ENCODE measurements around the gene MDH2.
"Not testable (repeated sequence)": the region's sequence is repeated elsewhere in the genome, so short reads cannot be mapped to it uniquely, and the experiment has no call there.

The MDH2 gene

DNA sequence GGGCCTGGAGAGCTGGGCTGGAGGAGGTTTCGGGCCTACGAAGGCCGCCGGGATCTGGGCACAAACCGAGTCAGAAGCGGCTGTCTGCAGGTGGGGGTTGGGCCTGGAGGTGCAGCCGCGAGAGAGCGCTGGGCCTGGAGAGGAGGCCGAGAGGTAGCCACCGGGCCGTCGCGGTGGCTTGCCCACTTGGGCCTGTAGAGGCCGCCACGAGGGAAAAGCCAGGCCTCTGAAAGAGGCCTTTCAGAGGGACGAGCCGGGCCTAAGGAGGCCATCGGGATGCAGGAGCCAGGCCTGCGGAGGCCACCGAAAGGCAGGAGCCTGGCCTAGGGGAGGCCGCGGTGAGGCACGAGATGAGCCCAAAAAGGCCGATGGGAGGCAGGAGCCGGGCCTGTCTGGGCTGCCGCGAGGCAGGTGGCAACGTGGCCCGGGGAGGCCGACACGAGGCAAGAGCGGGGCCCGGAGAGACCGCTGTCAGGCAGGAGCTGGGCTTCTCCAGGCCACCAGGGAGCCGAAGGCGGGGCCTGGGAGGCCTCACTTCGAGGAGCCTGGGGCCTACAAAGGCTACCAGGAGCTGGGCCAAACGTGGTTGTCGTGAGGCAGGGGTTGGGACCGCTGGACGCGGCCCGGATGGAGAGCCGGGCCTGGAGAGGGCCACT, 25.6 kb downstream of the MDH2 start:
- DNase-seq, result no peak

DNA sequence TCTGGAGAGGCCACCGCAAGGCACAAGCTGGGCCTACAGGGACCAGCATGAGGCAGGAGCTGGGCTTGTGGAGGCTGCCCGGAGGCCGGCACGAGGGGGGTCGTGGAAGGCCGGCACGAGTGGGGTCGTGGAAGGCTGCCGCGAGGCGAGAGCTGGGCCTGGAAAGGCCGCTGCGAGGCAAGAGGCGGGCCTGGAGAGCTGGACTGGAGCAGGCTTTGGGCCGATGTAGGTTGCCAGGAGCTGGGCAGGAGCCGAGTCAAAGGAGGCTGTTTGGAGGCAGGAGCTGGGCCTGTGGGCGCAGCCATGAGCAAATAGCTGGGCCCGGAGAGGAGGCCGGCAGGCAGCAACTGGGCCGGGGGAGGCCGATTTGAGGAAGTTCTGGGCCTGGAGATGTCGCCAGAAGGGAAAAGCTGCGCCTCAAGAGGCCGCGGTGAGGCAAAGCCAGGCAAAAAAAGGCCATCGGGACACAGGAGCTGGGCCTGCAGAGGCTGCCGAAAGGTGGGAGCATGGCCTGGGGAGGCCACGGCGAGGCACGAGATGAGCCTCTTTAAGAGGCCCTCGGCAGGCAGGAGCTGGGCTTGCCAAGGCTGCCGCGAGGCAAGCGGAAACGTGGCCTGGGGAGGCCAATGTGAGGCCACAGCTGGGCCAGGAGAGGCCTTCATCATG, 26.5 kb downstream of the MDH2 start:
- DNase-seq, result no peak

DNA sequence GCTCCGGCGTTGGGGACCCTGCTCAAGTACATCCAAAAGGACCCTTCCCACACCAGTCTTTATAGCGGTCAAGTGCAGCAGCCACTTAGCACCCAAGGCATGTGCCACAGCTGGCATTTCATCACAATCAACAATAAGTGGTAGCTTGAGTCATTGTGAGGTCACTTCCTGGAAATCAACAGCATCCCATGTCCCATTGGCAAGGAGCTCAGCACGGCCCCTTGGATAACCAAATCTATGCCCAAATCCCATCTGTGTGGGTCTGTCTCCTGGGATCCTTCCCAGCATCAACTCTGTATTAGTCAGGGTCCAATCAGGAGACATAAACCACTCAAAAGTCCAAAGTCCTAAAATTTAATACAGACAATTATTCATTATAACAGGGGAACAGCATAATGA, 27.1 kb downstream of the MDH2 start:
- DNase-seq, result no peak

DNA sequence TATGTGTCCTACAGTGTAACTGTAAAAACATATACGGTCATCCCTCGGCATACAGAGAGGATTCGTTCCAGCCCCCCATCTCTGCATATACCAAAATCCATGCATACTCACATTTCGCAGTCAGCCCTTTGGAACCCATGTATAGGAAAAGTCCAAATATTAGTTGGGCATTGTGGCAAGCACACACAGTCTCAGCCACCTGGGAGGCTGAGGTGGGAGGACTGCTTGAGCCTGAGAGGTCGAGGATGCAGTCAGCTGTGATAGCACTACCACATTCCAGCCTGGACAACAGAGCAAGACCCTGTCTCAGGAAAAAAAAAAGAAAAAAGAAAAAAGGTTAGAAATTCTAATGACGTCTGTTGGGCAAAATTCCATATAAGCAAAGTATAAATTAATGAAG, 29.1 kb downstream of the MDH2 start:
- DNase-seq, result no peak

DNA sequence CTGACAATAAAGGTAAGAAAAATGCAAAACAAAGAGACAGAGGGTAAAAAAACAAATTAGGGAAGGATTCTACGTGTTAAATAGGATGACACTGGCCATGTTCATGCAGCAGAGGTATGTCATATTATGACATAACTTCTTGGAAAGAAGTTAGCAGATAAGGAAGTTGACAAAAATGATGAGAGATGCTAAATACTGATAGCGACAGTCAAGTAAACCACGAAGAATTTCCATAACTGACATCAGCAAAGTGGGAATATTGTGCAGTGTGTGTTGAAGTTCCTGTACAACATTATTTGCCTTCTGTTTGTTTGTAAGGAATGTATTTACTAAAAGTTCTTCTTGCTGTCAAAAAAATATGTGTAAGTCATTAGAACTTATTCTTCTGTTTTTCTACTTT, 29.5 kb downstream of the MDH2 start:
- no peak for DNase-seq

DNA sequence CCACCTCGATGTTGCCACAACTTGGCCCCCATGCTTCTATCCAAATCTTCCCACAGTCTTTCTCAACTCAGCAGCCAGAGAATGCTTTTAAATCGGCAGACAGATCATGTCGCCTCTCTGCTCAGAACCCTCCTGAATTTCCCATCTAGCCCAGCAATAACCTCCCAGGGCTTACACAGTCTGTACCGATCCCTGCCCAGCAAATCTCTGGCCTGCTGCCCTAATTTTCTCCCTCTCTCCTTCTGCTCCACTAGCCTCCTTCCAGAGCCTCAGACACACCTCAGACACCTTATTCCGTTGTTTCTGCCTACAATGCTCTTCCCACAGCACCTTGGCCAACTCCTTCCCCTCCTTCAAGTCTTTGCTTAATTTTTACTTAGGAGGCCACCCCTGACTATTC, 32.3 kb downstream of the MDH2 start:
- DNase-seq, result no peak

DNA sequence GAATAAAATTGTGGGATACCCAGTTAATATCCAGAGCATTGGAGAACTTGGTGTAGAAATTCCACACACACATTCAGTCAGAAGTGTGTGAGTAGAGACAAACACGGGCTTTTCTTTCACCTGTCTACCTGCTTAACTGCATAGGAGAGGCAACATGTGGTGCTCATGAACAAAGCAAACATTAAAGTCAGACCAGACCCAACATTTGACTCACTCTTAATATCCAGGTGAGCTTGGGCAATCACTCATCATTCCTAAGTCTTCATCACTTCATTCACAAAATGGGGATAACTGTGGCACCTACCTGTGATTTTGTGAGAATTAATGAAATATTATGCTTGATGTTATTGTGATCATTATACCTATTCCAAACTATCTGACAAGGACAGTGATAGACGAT, 36.2 kb downstream of the MDH2 start:
- not testable (repeated sequence) for DNase-seq

DNA sequence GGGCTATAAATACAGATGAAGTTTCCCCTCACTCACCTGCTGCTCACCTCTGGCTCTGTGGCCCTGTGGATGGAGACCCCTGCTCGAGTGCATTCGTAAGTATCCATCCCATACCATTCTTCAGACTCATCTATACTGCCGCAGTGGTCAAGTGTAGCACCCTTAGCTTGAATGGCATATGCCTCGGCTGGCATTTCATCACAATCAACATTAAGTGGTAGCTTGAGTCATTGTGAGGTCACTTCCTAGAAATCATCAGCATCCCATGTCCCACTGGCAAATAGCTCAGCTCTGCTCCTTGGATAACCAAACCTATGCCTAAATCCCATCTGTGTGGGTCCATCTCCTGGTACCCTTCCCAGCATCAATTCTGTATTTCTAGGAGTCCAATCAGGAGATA, 38.2 kb downstream of the MDH2 start:
- no peak for DNase-seq

DNA sequence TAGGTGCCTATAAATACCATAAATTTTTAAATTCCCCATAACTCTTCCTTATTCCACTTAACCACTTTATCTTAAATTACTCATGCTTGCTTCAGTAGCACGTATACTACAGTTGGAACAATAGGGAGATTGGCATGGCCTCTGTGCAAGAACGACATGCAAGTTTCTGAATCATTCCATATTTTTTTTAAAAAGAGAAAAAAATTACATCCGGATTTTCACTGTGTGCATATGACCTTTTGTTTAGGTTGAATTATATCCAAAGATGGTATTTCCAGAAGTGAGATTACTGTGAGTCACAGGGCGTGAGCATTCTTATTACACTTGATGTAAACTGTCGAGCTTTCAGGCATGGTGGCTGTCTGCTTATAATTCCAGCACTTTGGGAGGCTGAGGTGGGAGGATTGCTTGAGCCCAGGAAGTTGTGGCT, 39.5 kb downstream of the MDH2 start:
- not testable (repeated sequence) for DNase-seq

DNA sequence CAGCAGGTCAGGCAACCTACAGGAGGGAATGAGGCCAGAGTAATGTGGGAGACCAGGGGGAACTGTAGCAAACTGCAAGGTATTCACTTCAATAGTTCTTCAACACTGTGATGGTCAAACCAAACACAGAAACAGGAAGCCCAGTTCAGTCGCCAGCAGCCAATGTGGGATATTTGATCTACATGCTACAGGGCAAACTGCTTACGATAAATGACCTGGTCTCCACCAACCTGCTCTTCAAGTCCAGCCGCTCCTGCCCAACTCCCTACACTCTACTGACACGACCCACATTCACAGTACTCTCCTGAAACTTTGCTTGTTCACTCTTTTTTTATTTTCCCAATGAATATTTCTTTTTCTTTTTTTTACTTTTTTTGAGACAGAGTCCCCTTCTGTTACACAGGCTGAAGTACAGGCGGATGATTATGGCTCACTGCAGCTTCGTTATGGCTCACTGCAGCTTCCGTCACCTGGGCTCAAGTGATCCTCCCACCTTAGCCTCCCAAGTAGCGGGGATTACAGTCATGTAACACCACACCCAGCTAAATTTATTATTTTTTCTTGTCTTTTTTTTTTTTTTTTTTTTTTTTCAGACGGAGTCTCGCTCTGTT, 42.1 kb downstream of the MDH2 start:
- no peak for DNase-seq

DNA sequence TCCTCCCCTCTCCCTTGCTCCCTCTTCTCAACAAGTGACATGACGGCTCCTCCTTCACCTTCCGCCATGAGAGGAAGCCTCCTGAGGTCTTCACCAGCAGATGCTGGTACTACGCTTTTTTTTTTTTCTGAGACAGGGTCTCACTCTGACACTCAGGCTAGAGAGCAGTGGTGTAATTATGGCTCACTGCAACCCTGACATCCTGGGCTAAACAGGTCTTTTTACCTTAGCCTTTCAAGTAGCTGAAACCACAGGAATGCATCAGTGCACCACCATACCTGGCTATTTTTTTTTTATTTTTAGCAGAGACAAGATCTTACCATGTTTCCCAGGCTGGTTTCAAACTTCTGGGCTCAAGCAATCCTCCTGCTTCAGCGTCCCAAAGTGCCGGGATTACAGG, 43.6 kb downstream of the MDH2 start:
- no peak for DNase-seq

DNA sequence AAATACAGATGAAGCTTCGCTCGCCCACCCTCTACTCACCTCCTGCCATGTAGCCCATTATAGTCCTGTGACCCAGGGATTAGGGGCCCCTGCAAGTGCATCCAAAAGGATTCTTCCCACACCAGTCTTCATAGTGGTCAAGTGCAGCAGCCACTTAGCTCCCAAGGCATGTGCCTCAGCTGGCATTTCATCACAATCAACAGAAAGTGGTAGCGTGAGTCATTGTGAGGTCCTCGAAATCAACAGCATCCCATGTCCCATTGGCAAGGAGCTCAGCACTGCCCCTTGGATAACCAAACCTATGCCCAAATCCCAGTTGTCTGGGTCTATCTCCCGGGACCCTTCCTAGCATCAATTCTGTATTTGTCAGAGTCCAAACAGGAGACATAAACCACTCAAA, 45.6 kb downstream of the MDH2 start:
- not testable (repeated sequence) for DNase-seq

DNA sequence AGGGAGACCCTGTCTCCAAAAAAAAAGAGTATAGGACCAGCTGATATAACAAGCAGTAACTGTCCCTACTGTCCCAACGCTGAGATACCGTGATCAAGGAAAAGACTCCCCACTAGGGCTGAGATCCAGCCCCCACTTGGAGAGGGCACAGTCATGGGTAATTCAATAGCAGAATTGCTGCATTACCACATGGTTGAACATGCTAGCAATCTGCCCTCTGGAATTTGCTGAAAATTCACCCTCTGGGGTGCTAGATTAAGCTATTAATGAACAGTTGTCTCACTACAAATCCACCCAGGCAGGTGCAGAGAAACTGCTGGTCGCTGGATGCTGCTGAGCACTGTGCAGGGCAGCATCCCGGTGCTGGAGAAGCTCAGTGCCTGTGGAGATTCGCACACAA, 46.4 kb downstream of the MDH2 start:
- not testable (repeated sequence) for DNase-seq

DNA sequence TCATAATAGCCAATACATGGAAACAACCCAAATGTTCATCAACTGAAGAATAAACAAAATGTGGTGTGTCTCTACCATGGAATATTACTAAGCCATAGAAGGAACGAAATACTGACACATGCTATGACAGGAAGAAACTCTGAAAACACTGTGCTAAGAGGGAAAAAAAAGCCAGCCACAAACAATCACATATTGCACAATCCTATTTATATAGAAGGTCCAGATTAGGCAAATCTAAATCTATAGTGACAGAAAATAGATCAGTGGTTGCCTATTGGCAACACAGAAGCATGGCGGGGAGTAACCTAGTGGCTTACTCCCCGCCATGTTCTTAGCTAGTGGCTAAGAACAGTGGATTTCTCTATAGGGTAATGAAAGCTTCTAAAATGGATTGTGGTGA, 48.0 kb downstream of the MDH2 start:
- no peak for DNase-seq

DNA sequence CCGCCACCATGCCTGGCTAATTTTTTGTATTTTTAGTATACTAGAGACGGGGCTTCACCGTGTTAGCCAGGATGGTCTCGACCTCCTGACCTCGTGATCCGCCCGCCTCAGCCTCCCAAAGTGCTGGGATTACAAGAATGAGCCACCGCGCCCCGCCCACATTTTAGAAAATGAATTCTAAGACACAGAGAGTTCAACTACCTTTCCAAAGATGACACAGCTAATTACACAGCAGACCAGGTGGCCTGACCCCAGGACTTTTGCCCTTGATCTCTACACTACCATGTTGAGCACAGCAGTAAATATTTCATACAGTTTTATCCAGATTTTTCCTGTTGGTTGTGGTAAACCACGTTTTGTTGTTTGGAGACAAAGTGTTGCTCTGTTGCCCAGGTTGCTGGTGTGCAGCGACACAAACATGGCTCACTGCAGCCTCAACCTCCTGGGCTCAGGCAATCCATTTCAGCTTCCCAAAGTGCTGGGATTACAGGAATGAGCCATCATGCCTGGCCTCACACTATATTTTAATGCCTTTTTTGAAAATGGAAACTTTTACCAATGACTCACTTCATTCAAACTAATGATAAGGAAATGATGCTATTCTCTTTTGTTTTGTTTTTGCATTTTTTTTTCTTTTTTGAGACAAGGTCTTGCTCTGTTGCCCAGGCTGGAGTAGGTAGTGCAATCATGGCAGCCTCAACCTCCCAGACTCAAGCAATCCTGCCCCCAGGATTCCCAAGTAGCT, 54.0 kb downstream of the MDH2 start:
- DNase-seq, result not testable (repeated sequence)

DNA sequence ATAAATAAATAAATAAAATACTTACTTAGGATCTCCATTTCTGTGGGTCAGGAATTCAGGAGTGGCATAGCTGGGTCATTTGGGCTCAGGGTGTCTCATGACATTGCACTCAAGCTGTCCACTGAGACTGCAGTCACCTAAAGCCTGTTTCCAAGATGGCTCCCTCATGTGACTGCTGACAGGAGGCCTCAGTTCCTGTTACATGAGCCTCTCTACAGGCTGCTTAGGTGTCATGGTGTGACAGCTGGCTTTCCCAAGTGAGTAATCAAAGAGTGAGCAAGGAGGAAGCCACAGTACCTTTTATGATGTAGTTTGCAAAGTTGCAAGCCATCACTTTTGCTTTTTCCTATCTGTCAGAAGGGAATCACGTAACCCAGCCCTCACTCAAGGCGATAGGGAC, 55.9 kb downstream of the MDH2 start:
- DNase-seq, result not testable (repeated sequence)

DNA sequence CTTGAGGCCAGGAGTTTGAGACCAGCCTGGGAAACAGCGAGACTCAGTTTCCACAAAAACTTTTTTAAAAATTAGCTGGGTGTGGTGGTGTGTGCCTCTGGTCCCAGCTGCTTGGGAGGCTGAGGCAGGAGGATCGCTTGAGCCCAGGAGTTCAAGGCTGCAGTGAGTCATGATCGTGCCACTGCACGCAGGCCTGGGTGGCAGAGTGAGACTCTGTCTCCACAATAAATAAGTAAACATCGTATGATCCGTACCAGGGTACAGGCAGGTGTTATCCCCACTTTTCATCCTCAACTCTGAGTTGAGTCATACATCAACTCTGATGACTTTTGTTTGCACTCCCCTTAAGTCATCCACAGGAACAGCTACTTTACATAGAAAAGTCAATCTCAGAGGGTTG, 58.2 kb downstream of the MDH2 start:
- not testable (repeated sequence) for DNase-seq

DNA sequence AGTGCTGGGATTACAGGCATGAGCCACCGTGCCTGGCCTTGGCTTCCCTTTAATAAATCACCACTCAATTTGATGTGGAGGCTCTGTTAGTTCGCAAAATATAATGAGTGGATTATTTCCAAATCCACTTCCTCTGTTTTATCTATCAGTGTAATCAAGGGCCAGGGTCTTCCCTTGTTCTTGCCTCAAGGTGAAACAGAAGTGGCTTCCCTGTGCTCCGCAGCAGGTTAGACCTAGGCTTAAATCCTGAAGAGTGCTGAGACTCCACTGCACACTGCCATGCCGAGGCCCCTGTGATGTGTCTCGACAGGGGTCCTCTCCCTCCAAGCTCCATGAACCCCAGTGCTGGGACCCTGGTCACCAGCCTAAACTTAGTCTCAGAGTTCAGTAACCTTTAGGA, 59.0 kb downstream of the MDH2 start:
- no peak for DNase-seq

DNA sequence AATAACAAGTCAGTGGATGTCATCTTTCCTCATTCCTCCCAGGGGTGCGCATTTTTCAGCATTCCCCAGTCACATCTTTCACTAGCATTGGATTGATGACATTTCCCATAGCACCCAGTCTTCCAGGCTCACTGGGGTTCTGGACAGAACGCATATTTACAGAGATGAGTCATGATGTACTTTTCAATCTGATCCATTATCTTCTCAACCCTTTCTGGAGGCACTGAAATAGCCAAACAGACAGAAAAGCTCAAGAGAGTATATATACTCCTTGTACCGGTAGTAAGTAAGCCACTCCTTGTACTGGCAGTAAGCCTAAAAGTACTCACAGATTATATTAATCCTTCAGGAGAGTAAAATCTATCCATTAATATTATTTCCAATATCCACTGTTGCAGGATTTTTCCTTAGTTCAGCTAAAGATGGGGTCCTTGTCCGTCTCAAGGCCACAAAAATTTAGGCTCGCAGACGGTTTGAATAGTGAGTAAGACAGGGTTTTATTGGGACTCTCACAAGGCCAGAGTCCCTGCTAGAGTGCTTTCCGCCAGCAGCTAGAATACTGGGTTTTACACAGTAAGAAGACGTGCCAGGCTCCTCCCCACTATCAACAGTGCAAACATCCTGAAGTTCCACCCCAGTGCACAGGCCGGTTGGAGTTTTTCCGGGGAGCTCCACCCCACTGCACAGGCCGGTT, 60.8 kb downstream of the MDH2 start:
- no peak for DNase-seq

DNA sequence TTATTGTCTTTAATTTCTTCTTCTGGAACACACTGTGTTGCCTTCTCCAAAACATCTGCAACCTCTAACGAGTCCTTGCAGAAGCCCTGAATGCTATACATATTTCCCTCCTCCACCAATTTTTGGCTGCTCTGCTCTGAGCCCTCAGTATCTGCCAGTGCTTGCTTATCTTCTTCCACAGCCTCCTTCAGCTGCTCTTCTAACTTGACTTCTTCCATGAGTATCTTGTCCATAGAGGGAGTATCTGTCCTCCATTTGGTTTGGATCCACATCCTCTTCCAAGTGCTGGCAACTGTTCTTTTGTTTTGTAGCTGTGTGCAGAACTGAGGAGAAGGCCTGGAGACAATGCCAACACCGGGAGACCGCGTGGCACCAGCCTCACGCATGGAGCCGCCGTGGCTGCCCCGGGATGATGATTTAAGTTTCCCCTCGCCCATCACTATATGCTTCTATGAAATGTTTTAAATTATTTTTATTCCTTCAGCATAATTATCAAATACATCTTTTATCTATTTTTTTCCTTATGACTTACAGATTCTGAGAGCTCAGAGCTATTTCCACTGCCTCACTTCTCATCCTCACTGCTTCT, 65.2 kb downstream of the MDH2 start:
- DNase-seq, result not testable (repeated sequence)

DNA sequence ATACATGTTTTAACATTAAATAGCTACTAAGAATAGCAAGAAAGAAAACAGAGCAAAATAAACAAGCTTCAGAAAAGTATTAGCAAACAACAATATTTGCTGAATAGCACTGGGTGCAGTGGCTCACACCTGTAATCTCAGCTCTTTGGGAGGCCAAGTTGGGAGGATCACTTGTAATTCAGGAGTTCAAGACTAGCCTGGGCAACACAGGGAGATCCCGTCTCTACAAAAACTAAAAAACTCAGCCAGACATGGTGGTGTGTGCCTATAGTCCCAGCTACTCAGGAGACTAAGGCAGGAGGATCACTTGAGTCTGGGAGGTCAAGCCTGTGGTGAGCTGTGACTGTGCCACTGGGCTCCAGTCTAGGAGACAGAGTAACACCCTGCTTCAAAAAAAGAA, 66.8 kb downstream of the MDH2 start:
- not testable (repeated sequence) for DNase-seq
